Measurements from ENCODE around the gene CLEC9A.

- TF ChIP-seq POLR2AphosphoS5 (IDR thresholded peaks at IDR 0.05; ENCODE audit: low read depth, low read length): no peak
- TF ChIP-seq POLR2A (IDR thresholded peaks at IDR 0.05; ENCODE audit: low read depth, low read length): no peak
These were observed 67.0 kb downstream of the CLEC9A start for GRCh38 chr12:10097521-10097920.
